Retinal pigment epithelial cell (primary cell): Measurements from ENCODE around the gene MYRIP.
"Not testable (repeated sequence)": the region's sequence is repeated elsewhere in the genome, so short reads cannot be mapped to it uniquely, and the experiment has no call there.

ENCODE experiments used
- DNase-seq: peaks from one replicate; pipeline ENCODE4 v3.0.0-alpha.2; 2010; ENCODE audit warnings: low read depth
- H3K4me3 ChIP-seq: 2 replicates; pipeline ENCODE4 v1.5.1; 2011; ENCODE audit warnings: mild to moderate bottlenecking, low read length, control low read depth, moderate library complexity
- CTCF ChIP-seq: conservative IDR thresholded peaks from 2 replicates; pipeline ENCODE4 v1.5.1; 2011; ENCODE audit warnings: low read depth, low read length, control low read depth, inconsistent platforms

Gene MYRIP

GRCh38 chr3:39808467-39809180, 785 bp upstream of the MYRIP start:
- H3K4me3 ChIP-seq = peak overlapping the region; percentile 56
- DNase-seq = no peak
- no peak for TF ChIP-seq CTCF

DNA sequence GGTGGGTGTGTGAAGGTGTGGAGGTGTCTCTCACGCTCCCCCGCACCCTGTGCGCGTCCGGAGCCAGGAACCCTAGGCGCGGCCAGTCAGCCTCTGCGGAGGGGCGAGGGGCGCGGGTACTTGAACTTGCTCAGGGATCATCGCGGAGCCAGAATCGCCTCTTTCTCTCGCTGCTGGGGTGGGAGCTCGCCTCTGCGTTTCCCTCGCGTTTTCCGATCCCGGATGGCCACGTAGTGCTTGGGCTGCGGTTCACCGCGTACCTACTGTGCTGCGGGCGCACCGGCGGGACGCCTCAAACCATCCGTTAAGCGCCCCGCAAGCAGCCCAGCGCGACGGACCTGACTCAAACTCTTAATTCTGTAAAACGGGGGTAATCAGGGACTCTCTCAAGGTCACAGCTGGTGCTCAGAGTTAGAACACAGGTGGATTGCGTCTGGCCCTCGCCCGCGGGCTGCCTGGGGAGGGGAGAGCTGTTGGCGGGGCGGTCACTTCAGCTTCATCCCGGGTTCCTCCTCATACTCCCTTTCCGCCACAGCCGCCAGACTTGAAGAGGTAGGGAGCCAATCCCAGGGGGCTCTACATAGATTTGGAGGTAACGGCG, 686 bp downstream of the MYRIP start:
- TF ChIP-seq CTCF = no peak
- H3K4me3 ChIP-seq = peak overlapping the region; percentile 53
- DNase-seq = no peak

DNA sequence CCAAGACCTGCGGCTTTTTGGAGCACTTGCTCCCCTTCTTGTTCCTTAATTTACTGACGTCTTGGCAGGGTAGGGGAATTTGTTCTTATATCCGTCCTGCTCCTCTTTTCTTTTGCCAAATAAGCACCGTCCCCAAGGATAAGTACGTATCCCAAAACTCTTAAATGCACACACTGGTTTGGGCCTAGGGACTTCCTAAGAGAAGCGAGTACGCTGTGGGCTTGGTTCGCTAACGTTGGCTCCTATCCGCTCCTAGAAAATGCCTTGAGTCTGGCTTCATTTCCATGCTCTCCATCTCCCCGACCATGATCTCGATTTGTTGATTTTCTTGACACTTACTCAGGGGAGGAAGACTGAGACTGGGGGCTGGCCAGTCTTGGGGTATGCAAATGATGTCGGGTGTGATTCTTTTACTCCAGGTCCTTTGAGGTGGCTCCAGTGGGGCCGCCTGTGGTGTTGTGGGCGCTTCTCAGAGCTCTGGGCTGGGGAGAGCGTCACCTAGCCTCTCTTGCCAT, 1.3 kb downstream of the MYRIP start:
- no peak for DNase-seq
- TF ChIP-seq CTCF = no peak
- H3K4me3 ChIP-seq = peak overlapping the region; percentile 53

GRCh38 chr3:39811561-39811960, 2.2 kb downstream of the MYRIP start:
- H3K4me3 ChIP-seq = no peak overlapping the region
- TF ChIP-seq CTCF = no peak
- no peak for DNase-seq

DNA sequence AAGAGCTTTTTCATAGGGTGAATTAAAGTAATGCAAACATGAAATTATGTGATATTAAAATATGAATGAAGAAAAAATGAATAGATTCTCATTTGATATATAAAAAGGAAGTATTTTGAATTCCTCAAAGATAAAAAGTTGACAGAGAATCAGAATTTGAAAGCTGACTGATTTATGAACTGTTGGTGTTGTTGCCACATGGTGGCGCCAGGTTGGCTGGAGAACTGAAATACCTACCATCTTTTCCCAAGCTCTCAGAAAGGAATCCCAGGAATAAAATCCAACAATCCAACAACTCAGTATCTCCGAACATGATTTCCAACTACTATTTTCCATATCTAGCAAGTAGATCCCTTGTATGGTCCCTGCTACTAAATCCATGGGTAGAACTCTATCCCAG, 3.1 kb downstream of the MYRIP start:
- DNase-seq = no peak
- peak; percentile 69 for TF ChIP-seq CTCF
- no peak overlapping the region for H3K4me3 ChIP-seq

GRCh38 chr3:39814007-39814406, 4.6 kb downstream of the MYRIP start:
- DNase-seq = no peak
- no peak overlapping the region for H3K4me3 ChIP-seq
- TF ChIP-seq CTCF = no peak

DNA sequence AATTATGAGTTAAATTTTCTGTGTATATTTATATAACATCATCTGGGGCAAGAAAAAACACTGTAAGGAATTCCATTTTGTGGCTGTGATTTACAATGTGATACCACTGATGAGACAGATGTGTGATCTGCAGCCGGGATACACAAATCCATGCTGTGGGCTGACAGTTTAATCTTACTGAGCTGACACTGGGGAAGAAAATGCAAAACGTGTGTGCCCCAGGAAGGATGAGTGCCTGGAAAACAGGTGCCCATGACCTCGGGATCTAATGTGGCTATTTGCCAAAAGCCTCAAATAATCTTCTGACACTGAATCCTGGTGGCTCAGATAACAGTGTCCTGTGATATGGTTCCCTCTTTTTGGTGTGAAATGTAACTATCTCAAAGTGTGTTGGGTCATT, 10.5 kb downstream of the MYRIP start:
- H3K4me3 ChIP-seq = no peak overlapping the region
- no peak for TF ChIP-seq CTCF
- no peak for DNase-seq

- not testable (repeated sequence) for H3K4me3 ChIP-seq, DNase-seq
Observed at GRCh38 chr3:39833764-39834163, 24.4 kb downstream of the MYRIP start.
